ENCODE measurements around the gene DSP.

DNA sequence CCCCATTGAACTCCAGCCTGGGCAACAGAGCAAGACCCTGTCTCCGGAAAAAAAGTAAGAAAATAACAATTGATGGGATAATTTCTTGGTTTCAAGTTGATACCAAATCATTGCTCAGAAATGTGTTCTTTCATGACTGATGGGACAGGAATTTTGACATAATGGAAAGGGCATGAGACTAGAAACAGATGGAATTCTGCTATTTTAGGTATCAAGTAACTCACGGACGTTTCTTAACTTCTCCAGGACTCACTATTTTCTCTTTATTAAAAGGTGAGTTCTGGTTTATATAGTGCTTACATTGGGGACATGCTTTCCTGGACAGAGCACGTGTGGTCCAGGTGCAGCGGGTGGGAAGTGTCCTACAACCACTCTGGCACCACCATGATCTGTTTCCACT lies 6.0 kb upstream of the DSP start:
- TF ChIP-seq, protein P1, sequence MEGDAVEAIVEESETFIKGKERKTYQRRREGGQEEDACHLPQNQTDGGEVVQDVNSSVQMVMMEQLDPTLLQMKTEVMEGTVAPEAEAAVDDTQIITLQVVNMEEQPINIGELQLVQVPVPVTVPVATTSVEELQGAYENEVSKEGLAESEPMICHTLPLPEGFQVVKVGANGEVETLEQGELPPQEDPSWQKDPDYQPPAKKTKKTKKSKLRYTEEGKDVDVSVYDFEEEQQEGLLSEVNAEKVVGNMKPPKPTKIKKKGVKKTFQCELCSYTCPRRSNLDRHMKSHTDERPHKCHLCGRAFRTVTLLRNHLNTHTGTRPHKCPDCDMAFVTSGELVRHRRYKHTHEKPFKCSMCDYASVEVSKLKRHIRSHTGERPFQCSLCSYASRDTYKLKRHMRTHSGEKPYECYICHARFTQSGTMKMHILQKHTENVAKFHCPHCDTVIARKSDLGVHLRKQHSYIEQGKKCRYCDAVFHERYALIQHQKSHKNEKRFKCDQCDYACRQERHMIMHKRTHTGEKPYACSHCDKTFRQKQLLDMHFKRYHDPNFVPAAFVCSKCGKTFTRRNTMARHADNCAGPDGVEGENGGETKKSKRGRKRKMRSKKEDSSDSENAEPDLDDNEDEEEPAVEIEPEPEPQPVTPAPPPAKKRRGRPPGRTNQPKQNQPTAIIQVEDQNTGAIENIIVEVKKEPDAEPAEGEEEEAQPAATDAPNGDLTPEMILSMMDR (IDR thresholded peaks at IDR 0.05), result no peak
- TF ChIP-seq FOXP1 (CRISPR knock-in tag; IDR thresholded peaks at IDR 0.05; ENCODE audit: borderline replicate concordance) (no peak), JAZF1 (CRISPR knock-in tag; IDR thresholded peaks at IDR 0.05) (no peak), MXD4 (CRISPR knock-in tag; IDR thresholded peaks at IDR 0.05; ENCODE audit: borderline replicate concordance) (no peak), NR3C1 (CRISPR knock-in tag; conservative IDR thresholded peaks at IDR 0.05; ENCODE audit: low read depth) (no peak), ZNF423 (CRISPR knock-in tag; IDR thresholded peaks at IDR 0.05) (no peak), ZNF317 (CRISPR knock-in tag; IDR thresholded peaks at IDR 0.05; ENCODE audit: borderline replicate concordance, low read depth) (no peak)
- TF ChIP-seq, protein P2, sequence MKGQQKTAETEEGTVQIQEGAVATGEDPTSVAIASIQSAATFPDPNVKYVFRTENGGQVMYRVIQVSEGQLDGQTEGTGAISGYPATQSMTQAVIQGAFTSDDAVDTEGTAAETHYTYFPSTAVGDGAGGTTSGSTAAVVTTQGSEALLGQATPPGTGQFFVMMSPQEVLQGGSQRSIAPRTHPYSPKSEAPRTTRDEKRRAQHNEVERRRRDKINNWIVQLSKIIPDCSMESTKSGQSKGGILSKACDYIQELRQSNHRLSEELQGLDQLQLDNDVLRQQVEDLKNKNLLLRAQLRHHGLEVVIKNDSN (CRISPR knock-in tag; IDR thresholded peaks at IDR 0.05), result no peak
- TF ChIP-seq, protein P3, sequence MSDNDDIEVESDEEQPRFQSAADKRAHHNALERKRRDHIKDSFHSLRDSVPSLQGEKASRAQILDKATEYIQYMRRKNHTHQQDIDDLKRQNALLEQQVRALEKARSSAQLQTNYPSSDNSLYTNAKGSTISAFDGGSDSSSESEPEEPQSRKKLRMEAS (CRISPR knock-in tag; IDR thresholded peaks at IDR 0.05), result no peak
